ENCODE results near the gene GRB7.
"Not testable (repeated sequence)": the region's sequence is repeated elsewhere in the genome, so short reads cannot be mapped to it uniquely, and the experiment has no call there.

The GRB7 gene

GRCh38 chr17:39719563-39720355 is 18.0 kb upstream of the GRB7 start:
- DNase-seq (ENCODE audit: low read depth) = no peak
- H3K4me3 ChIP-seq (replicated peaks; ENCODE audit: low read depth, low read length) = no peak overlapping the region
- no peak for TF ChIP-seq CTCF (IDR thresholded peaks at IDR 0.05; ENCODE audit: low read length, missing control alignments)

GRCh38 chr17:39722104-39722503 is 15.6 kb upstream of the GRB7 start:
- no peak for TF ChIP-seq CTCF (IDR thresholded peaks at IDR 0.05; ENCODE audit: low read length, missing control alignments)
- no peak overlapping the region for H3K4me3 ChIP-seq (replicated peaks; ENCODE audit: low read depth, low read length)
- DNase-seq (ENCODE audit: low read depth) = no peak

GRCh38 chr17:39722965-39723848 is 14.5 kb upstream of the GRB7 start:
- no peak for DNase-seq (ENCODE audit: low read depth)
- TF ChIP-seq CTCF (IDR thresholded peaks at IDR 0.05; ENCODE audit: low read length, missing control alignments) = no peak
- no peak overlapping the region for H3K4me3 ChIP-seq (replicated peaks; ENCODE audit: low read depth, low read length)

GRCh38 chr17:39724731-39725130 is 13.0 kb upstream of the GRB7 start:
- no peak for TF ChIP-seq CTCF (IDR thresholded peaks at IDR 0.05; ENCODE audit: low read length, missing control alignments)
- H3K4me3 ChIP-seq (replicated peaks; ENCODE audit: low read depth, low read length) = no peak overlapping the region

GRCh38 chr17:39725923-39726322 is 11.8 kb upstream of the GRB7 start:
- DNase-seq (ENCODE audit: low read depth); H3K4me3 ChIP-seq (replicated peaks; ENCODE audit: low read depth, low read length): not testable (repeated sequence)

More at GRCh38 chr17:39724731-39725130, 13.0 kb upstream of the GRB7 start:
- no peak for DNase-seq (ENCODE audit: low read depth)

- DNase-seq (ENCODE audit: low read depth) = no peak
- H3K4me3 ChIP-seq (replicated peaks; ENCODE audit: low read depth, low read length) = no peak overlapping the region
- TF ChIP-seq CTCF (IDR thresholded peaks at IDR 0.05; ENCODE audit: low read length, missing control alignments) = no peak
Observed at GRCh38 chr17:39726617-39727016, 11.1 kb upstream of the GRB7 start.

- no peak for TF ChIP-seq CTCF (IDR thresholded peaks at IDR 0.05; ENCODE audit: low read length, missing control alignments)
- DNase-seq (ENCODE audit: low read depth) = no peak
- no peak overlapping the region for H3K4me3 ChIP-seq (replicated peaks; ENCODE audit: low read depth, low read length)
Observed at GRCh38 chr17:39727556-39727955, 10.2 kb upstream of the GRB7 start.
